Cardiac fibroblast (primary cell): ENCODE measurements around the gene MT1B.
A peak's percentile ranks its signal among the peaks of the same experiment; 100 is the strongest.

ENCODE experiments used
- DNase-seq, 2 donors: peaks; one replicate each; pipeline versions ENCODE4 v3.0.0 to v3.0.0-alpha.2; 2010; ENCODE audit warnings: low read depth in 2 of 2
- H3K4me3 ChIP-seq, 2 donors: replicated peaks in 1 of 2; 1 replicate in 1 of 2; 2 replicates in 1 of 2; pipeline ENCODE4 v1.5.1; 2011; ENCODE audit warnings: low read depth in 2 of 2, low read length in 2 of 2, mild to moderate bottlenecking in 2 of 2, moderate library complexity in 1 of 2
- CTCF ChIP-seq: IDR thresholded peaks from one replicate; pipeline ENCODE4 v1.5.1; 2011; ENCODE audit warnings: low read depth, mild to moderate bottlenecking, low read length, inconsistent platforms

Gene MT1B

GRCh38 chr16:56626685-56627084, 25.0 kb upstream of the MT1B start:
- DNase-seq, result no peak
- peak overlapping the region; percentile 47 to 67 for H3K4me3 ChIP-seq

GRCh38 chr16:56628486-56629350, 23.0 kb upstream of the MT1B start:
- no peak for TF ChIP-seq CTCF
- no peak overlapping the region for H3K4me3 ChIP-seq
- peak in 1 of 2 donors; percentile 51 for DNase-seq

More at GRCh38 chr16:56626685-56627084, 25.0 kb upstream of the MT1B start:
- no peak for TF ChIP-seq CTCF

- TF ChIP-seq CTCF, result no peak
- H3K4me3 ChIP-seq, result no peak overlapping the region
- DNase-seq, result no peak
These were observed 22.2 kb upstream of the MT1B start for GRCh38 chr16:56629531-56629930.

GRCh38 chr16:56630134-56630533, 21.6 kb upstream of the MT1B start:
- TF ChIP-seq CTCF, result no peak
- no peak overlapping the region for H3K4me3 ChIP-seq
- DNase-seq, result no peak

- no peak for DNase-seq
- no peak for TF ChIP-seq CTCF
- H3K4me3 ChIP-seq, result no peak overlapping the region
These were observed 20.5 kb upstream of the MT1B start for GRCh38 chr16:56631197-56631596.

- TF ChIP-seq CTCF, result no peak
- DNase-seq, result no peak
- H3K4me3 ChIP-seq, result peak overlapping the region; percentile 39 to 47
These were observed 19.9 kb upstream of the MT1B start for GRCh38 chr16:56631832-56632155.
